ENCODE measurements around the gene THSD4. TPM values are rescaled to one million over a fixed set of nuclear protein-coding genes. Genes with fewer than 3 reads are reported as not detected.

THSD4 gene
- total RNA-seq, 1 experiment from 2014 or later, result 0.29 TPM

DNA sequence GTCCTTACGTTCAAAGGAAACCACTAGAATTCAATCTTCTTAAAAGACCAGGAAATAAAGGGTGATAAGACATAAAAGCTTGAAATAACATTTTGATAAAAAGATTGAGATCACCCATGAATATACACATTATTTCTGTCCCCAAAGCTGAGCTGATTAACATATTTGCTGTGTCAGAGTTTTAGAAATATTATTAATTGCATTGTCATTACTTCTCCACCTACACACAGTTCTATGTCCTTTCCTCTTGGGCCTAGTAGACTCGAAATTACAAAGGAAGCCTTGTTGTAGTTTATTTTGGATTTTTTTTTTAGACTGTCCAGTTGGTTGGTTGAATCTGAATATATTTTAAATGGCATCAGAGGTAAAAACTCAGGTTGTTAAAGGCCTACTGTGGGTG lies 614.0 kb downstream of the THSD4 start:
- no peaks in the 10 kb centered on the region for H3K27me3 Mint-ChIP-seq (ENCODE audit: insufficient read depth, unreplicated experiment)
- no peaks in the 10 kb centered on the region for H3K9me3 ChIP-seq
- H3K4me3 Mint-ChIP-seq (ENCODE audit: unreplicated experiment), result no peak overlapping the region
- intact Hi-C loops (cut with micrococcal nuclease; ENCODE audit: unreplicated experiment), result no loop called here
- no peaks in the 10 kb centered on the region for H3K4me1 Mint-ChIP-seq (ENCODE audit: low read depth, unreplicated experiment)
- peaks cover 16% of the 10 kb centered on the region for H3K4me1 ChIP-seq
- no peaks in the 10 kb centered on the region for H3K36me3 Mint-ChIP-seq (ENCODE audit: insufficient read depth, unreplicated experiment)
- no peaks in the 10 kb centered on the region for H3K27me3 ChIP-seq (replicated peaks; ENCODE audit: control insufficient read depth, insufficient read depth, low read length)
- no peak for DNase-seq
- no peak overlapping the region for H3K27ac Mint-ChIP-seq (ENCODE audit: unreplicated experiment)
- POLR2A ChIA-PET, result no interaction called here
- no peaks in the 10 kb centered on the region for H3K36me3 ChIP-seq (ENCODE audit: control insufficient read depth, insufficient read depth, low read length)
- TF ChIP-seq, protein P1, sequence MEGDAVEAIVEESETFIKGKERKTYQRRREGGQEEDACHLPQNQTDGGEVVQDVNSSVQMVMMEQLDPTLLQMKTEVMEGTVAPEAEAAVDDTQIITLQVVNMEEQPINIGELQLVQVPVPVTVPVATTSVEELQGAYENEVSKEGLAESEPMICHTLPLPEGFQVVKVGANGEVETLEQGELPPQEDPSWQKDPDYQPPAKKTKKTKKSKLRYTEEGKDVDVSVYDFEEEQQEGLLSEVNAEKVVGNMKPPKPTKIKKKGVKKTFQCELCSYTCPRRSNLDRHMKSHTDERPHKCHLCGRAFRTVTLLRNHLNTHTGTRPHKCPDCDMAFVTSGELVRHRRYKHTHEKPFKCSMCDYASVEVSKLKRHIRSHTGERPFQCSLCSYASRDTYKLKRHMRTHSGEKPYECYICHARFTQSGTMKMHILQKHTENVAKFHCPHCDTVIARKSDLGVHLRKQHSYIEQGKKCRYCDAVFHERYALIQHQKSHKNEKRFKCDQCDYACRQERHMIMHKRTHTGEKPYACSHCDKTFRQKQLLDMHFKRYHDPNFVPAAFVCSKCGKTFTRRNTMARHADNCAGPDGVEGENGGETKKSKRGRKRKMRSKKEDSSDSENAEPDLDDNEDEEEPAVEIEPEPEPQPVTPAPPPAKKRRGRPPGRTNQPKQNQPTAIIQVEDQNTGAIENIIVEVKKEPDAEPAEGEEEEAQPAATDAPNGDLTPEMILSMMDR (IDR thresholded peaks at IDR 0.05; ENCODE audit: insufficient read depth in 1 of 2, low read depth in 1 of 2, low read length in 1 of 2, severe bottlenecking in 1 of 2, unreplicated experiment in 1 of 2), result no peak
- no peak overlapping the region for H3K4me3 ChIP-seq (ENCODE audit: low read depth, low read length)
- H3K9me3 Mint-ChIP-seq (ENCODE audit: unreplicated experiment), result no peaks in the 10 kb centered on the region
- CTCF ChIA-PET, result no interaction called here
- no TSS peak for BruUV-seq (replicated peaks)

DNA sequence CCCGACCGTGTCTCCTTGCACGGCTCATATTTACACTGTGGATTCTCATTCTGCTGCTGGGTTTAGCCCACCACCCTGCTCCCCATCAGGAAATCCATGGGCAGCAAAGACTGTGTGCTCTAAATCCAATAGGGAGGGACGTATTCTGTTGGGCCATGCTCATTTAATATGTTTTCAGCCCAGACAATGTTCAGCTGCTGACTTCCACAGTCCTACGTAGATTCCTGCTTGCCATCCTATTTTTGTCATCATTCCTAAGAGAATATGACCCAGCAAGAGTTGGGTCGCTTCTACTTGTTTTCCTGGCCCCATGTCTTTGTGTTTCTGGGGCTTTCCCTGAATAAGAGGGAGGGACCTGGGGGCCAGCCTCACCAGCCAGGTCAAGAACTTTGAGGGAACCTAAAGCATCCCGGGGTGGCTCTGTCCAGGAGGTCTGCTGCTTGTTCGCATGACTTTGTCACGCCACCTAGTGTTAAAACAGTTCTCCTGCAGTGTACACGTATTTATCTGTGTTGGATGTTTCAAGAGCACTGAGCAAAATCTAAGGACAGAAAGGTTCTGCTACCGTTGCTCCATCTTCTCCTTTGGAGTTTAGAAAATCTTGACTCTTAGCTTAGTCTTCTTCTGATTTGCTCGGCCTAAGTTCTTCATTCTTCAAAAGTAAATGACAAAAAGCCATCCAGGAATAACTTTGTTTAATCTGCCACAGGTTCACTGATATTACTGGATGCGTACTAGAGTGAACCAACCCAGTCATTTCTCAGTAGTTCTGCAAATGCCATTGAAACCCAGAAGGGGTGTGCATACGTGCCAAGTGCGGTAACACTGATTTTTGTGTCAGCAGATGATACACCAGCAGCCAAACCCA lies 615.2 kb downstream of the THSD4 start:
- intact Hi-C loops (cut with micrococcal nuclease; ENCODE audit: unreplicated experiment), result loop anchor here (1.0 kb wide), 3 partner anchors 79 to 282 kb away; no protein-coding TSS in a partner anchor
- H3K4me3 ChIP-seq (ENCODE audit: low read depth, low read length), result no peak overlapping the region
- BruUV-seq (replicated peaks), result no TSS peak
- no peaks in the 10 kb centered on the region for H3K9me3 Mint-ChIP-seq (ENCODE audit: unreplicated experiment)
- TF ChIP-seq, protein P1 (IDR thresholded peaks at IDR 0.05; ENCODE audit: insufficient read depth in 1 of 2, low read depth in 1 of 2, low read length in 1 of 2, severe bottlenecking in 1 of 2, unreplicated experiment in 1 of 2), result peak in 1 of 2 experiments; percentile 67
- peaks cover 16% of the 10 kb centered on the region for H3K4me1 ChIP-seq
- H3K27me3 Mint-ChIP-seq (ENCODE audit: insufficient read depth, unreplicated experiment), result no peaks in the 10 kb centered on the region
- ChIA-PET POLR2A (no interaction called here), CTCF (no interaction called here)
- no peaks in the 10 kb centered on the region for H3K36me3 ChIP-seq (ENCODE audit: control insufficient read depth, insufficient read depth, low read length)
- H3K4me1 Mint-ChIP-seq (ENCODE audit: low read depth, unreplicated experiment), result no peaks in the 10 kb centered on the region
- H3K4me3 Mint-ChIP-seq (ENCODE audit: unreplicated experiment), result no peak overlapping the region
- H3K27me3 ChIP-seq (replicated peaks; ENCODE audit: control insufficient read depth, insufficient read depth, low read length), result no peaks in the 10 kb centered on the region
- no peaks in the 10 kb centered on the region for H3K36me3 Mint-ChIP-seq (ENCODE audit: insufficient read depth, unreplicated experiment)
- DNase-seq, result peak; percentile 62 to 63
- no peaks in the 10 kb centered on the region for H3K9me3 ChIP-seq
- H3K27ac Mint-ChIP-seq (ENCODE audit: unreplicated experiment), result no peak overlapping the region

DNA sequence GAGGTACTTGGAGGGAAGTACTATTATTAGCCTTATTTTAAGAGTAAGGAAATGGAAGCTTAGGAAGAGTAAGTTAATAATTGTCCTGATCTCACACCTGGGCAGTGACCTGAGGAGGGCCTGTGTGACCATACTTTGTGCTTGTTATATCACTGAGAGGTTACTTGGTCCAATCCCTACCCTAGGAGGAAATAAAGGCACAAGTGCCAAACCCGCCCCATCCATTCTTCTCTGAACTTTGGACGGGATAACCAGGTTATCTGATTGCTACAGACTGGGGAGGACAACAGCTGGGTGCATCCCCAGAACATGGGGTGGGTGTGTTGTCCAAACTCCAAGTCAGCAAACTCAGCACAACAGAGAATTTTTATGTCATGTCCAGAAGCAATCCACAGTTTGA lies 617.4 kb downstream of the THSD4 start:
- Mint-ChIP-seq H3K27ac (ENCODE audit: unreplicated experiment) (no peak overlapping the region), H3K36me3 (ENCODE audit: insufficient read depth, unreplicated experiment) (no peaks in the 10 kb centered on the region), H3K4me1 (ENCODE audit: low read depth, unreplicated experiment) (no peaks in the 10 kb centered on the region), H3K9me3 (ENCODE audit: unreplicated experiment) (no peaks in the 10 kb centered on the region), H3K4me3 (ENCODE audit: unreplicated experiment) (no peak overlapping the region), H3K27me3 (ENCODE audit: insufficient read depth, unreplicated experiment) (no peaks in the 10 kb centered on the region)
- H3K27me3 ChIP-seq (replicated peaks; ENCODE audit: control insufficient read depth, insufficient read depth, low read length), result no peaks in the 10 kb centered on the region
- no peak overlapping the region for H3K4me3 ChIP-seq (ENCODE audit: low read depth, low read length)
- CTCF ChIA-PET, result interaction anchor here (0.7 to 1.1 kb wide), 3 partner anchors 11 to 157 kb away, joined by 3 to 10 read pairs (median 4); no protein-coding TSS in a partner anchor
- intact Hi-C loops (cut with micrococcal nuclease; ENCODE audit: unreplicated experiment), result no loop called here
- DNase-seq, result peak; percentile 39 to 73
- H3K9me3 ChIP-seq, result no peaks in the 10 kb centered on the region
- POLR2A ChIA-PET, result no interaction called here
- H3K4me1 ChIP-seq, result peaks cover 16% of the 10 kb centered on the region
- H3K36me3 ChIP-seq (ENCODE audit: control insufficient read depth, insufficient read depth, low read length), result no peaks in the 10 kb centered on the region
- BruUV-seq (replicated peaks), result no TSS peak
- TF ChIP-seq, protein P1 (IDR thresholded peaks at IDR 0.05; ENCODE audit: insufficient read depth in 1 of 2, low read depth in 1 of 2, low read length in 1 of 2, severe bottlenecking in 1 of 2, unreplicated experiment in 1 of 2), result no peak
